Measurements from ENCODE around the gene RSPH10B2. TPM values are rescaled to one million over a fixed set of nuclear protein-coding genes. Genes with fewer than 3 reads are reported as not detected.
"Not testable (repeated sequence)": the region's sequence is repeated elsewhere in the genome, so short reads cannot be mapped to it uniquely, and the experiment has no call there.

The RSPH10B2 gene
- total and polyA plus RNA-seq, 8 donors = 0.06 to 0.37 TPM; not detected in 6

- H3K36me3 ChIP-seq; H3K27me3 ChIP-seq; intact Hi-C loops (cut with DNase I); H3K4me1 ChIP-seq; H3K4me3 ChIP-seq; H3K9me3 ChIP-seq; H3K27ac ChIP-seq; FAIRE-seq: not testable (repeated sequence)
- DNase-seq = peak in 1 of 6 donors; percentile 18
- 47 to 59% methylated on average over 8 of the region's 15 CpGs for WGBS, 2 donors
- ATAC-seq = peak; percentile 62 to 94 (median 70)
Measured at GRCh38 chr7:6792113-6792872, 38.4 kb downstream of the RSPH10B2 start.

- H3K4me1 ChIP-seq; intact Hi-C loops (cut with DNase I); FAIRE-seq; H3K27me3 ChIP-seq; H3K4me3 ChIP-seq; H3K9me3 ChIP-seq; ATAC-seq; H3K36me3 ChIP-seq; DNase-seq; H3K27ac ChIP-seq: not testable (repeated sequence)
- WGBS, 2 donors = 95 to 98% methylated on average over 2 to 3 of the region's 11 CpGs
Measured at GRCh38 chr7:6794276-6794675, 40.4 kb downstream of the RSPH10B2 start.

DNA sequence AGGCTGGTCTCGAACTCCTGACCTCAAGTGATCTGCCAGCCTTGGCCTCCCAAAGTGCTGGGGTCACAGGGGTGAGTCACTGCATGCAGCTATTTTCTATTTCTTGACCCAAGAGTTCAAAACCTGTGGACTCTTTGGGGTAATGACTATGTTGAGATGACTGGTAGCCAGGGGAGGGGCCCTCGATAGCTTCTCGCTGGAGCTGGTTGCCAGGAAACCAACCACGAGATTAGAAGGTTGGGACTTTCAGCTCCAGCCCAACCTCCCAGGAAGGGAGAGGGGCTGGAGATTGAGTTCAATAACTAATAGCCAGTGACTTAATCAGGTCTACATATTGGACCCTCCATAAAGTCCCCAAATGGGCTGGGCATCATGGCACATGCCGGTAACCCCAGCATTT lies 43.3 kb downstream of the RSPH10B2 start:
- H3K9me3 ChIP-seq; H3K36me3 ChIP-seq; FAIRE-seq; H3K4me1 ChIP-seq; H3K27ac ChIP-seq; H3K27me3 ChIP-seq; H3K4me3 ChIP-seq; intact Hi-C loops (cut with DNase I); DNase-seq; ATAC-seq: not testable (repeated sequence)
- WGBS, 2 donors = 79 to 89% methylated on average over 5 of the region's 5 CpGs

DNA sequence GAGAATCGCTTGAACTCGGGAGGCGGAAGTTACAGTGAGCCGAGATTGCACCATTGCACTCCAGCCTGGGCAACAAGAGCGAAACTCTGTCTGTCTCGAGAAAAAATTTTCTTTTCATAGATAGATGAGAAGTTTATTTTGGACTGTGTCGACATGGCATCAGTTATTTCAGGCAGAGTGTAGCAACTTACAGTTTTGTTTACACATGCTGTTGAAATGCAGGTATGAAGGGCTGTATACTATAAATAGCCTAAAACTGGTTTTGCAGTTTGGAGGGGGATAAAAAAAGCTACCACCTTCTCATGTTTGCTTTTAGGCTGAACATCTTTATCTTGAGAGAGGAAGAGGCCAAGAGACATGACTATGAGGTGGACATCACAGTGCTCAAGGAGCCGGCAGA lies 44.1 kb downstream of the RSPH10B2 start:
- FAIRE-seq; H3K27ac ChIP-seq; intact Hi-C loops (cut with DNase I); H3K36me3 ChIP-seq; H3K4me3 ChIP-seq; DNase-seq; ATAC-seq; H3K4me1 ChIP-seq; H3K9me3 ChIP-seq; H3K27me3 ChIP-seq: not testable (repeated sequence)
- WGBS, 2 donors = no CpG with 5 or more reads among the region's 8 CpGs

GRCh38 chr7:6799887-6800286 lies 46.0 kb downstream of the RSPH10B2 start:
- H3K27ac ChIP-seq; H3K9me3 ChIP-seq; H3K4me1 ChIP-seq; FAIRE-seq; H3K4me3 ChIP-seq; ATAC-seq; DNase-seq; intact Hi-C loops (cut with DNase I); H3K36me3 ChIP-seq; H3K27me3 ChIP-seq: not testable (repeated sequence)
- 50% methylated on average over 1 of the region's 12 CpGs; no CpG with 5 or more reads in 1 of the 2 donors for WGBS, 2 donors

GRCh38 chr7:6800331-6800730 lies 46.4 kb downstream of the RSPH10B2 start:
- DNase-seq; H3K27ac ChIP-seq; H3K9me3 ChIP-seq; FAIRE-seq; H3K4me3 ChIP-seq; intact Hi-C loops (cut with DNase I); ATAC-seq; H3K36me3 ChIP-seq; H3K4me1 ChIP-seq; H3K27me3 ChIP-seq: not testable (repeated sequence)
- 100% methylated on average over 1 of the region's 2 CpGs for WGBS, 2 donors

DNA sequence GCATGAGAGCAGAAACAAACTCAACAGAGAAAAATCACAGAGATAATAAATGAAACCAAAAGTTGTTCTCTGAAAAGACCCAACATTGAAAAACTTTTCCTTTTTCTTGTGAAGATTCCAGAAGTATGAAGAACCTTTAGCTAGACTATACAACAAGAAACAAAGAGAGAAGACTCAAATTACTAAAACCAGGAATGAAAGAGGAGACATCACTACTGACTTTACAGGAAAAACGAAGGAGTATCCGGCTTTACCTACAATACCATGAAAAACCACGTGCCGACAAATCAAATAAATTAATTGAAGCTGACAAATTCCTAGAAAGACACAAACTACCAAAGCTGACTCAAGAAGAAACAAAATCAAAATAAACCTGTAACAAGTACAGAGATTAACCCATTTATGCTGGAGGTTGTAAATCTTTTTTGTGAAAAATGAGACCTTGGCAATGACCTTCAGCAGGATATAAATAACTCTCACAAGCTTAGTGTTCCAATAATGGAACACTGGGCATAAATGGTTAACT lies 53.6 kb downstream of the RSPH10B2 start:
- whole genome bisulfite sequencing, 2 donors = 88 to 100% methylated on average over 1 to 2 of the region's 4 CpGs
- DNase-seq; FAIRE-seq; H3K9me3 ChIP-seq; H3K36me3 ChIP-seq; H3K27me3 ChIP-seq; H3K4me1 ChIP-seq; intact Hi-C loops (cut with DNase I); H3K4me3 ChIP-seq; ATAC-seq; H3K27ac ChIP-seq: not testable (repeated sequence)

GRCh38 chr7:6807959-6808358 lies 54.1 kb downstream of the RSPH10B2 start:
- H3K4me3 ChIP-seq; FAIRE-seq; ATAC-seq; H3K9me3 ChIP-seq; H3K36me3 ChIP-seq; H3K27me3 ChIP-seq; DNase-seq; H3K4me1 ChIP-seq; H3K27ac ChIP-seq; intact Hi-C loops (cut with DNase I): not testable (repeated sequence)
- WGBS, 2 donors = 73 to 84% methylated on average over 3 to 4 of the region's 6 CpGs

GRCh38 chr7:6813011-6813410 lies 59.1 kb downstream of the RSPH10B2 start:
- DNase-seq; H3K27me3 ChIP-seq; H3K36me3 ChIP-seq; intact Hi-C loops (cut with DNase I); ATAC-seq; H3K27ac ChIP-seq; H3K4me3 ChIP-seq; H3K4me1 ChIP-seq; H3K9me3 ChIP-seq; FAIRE-seq: not testable (repeated sequence)
- WGBS, 2 donors = 71 to 86% methylated on average over 2 of the region's 2 CpGs

DNA sequence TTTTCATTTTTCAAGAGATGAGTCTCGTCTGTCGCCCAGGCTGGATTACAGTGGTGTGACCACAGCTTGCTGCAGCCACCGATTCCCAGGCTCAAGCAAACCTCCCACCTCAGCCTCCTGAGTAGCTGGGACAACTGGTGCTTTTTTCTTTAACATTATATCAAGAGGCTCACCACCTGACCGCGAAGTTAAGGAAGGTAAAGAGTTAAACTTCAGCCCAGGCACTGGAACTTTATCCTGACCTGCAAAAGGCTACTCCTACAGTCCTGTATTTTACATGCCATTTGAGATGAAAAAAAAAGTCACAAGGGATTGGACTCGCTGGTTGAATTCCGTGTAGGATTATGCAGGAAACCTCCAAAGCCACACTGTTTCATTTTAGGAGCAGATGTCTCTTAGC lies 61.6 kb downstream of the RSPH10B2 start:
- DNase-seq; H3K4me1 ChIP-seq; H3K27ac ChIP-seq; H3K27me3 ChIP-seq; H3K4me3 ChIP-seq; intact Hi-C loops (cut with DNase I); FAIRE-seq; H3K9me3 ChIP-seq; ATAC-seq; H3K36me3 ChIP-seq: not testable (repeated sequence)
- WGBS, 2 donors = 96 to 100% methylated on average over 5 to 7 of the region's 7 CpGs

DNA sequence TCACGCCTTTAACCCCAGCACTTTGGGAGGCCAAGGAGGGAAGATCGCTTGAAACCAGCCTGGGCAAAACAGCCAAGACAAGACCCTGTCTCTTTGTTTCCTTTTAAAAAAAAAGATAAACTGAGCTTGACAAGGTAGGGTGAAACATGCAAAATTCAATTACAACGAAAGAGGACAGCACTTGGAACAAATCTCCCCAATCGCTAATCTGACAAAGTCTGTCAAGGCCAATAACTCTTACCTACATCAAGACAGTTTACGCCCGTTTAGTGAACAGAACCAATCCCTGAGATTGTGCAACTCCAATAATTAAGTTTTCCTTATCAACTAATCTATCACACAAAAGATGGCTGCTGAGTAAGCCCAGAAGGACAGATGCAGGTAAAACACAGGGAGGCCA lies 67.7 kb downstream of the RSPH10B2 start:
- WGBS, 2 donors = 87 to 94% methylated on average over 6 of the region's 6 CpGs
- DNase-seq; FAIRE-seq; H3K27ac ChIP-seq; H3K9me3 ChIP-seq; H3K36me3 ChIP-seq; H3K27me3 ChIP-seq; ATAC-seq; intact Hi-C loops (cut with DNase I); H3K4me3 ChIP-seq; H3K4me1 ChIP-seq: not testable (repeated sequence)

DNA sequence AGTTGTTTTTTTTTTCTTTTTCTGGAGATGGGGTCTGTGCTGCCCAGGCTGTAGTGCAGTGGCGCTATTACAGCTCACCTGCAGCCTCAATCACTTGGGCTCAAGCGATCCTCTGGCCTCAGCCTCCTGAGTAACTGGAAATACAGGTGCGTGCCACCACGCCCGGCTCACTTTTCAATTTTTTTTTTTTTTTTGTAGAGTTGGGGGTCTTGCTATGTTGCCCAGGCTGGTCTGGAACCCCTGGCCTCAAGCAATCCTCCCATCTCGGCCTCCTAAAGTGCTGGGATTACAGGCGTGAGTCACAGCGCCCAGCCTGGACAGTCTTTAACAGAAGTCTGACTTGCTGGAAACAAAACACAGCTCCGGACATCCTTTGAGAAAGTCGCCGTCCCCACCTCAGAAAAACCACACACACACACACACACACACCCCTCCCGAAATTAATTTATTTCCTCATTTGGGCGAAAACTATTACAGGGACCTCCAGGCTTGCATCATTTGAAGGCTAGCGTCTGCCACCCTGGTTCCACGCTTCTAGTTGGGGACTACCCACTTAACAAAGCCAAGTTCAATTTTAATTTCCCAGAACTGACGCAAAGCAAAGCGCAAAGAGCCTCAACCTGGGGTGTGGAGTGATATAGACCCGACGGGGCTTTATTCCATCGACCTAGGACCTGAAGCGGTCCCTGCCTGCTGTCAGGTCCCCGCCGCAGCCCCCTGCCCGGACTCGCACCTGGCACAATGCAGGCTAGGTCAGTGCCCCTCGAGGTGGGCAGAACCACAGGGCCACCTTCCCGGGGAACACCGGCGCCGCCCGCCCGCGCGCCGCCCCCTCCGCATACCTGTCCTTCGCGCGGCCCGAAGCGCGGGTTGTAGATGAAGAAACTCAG lies 71.6 kb downstream of the RSPH10B2 start:
- not testable (repeated sequence) for DNase-seq

More for the DNA sequence above, 71.6 kb downstream of the RSPH10B2 start:
- FAIRE-seq; intact Hi-C loops (cut with DNase I); H3K27me3 ChIP-seq; H3K4me1 ChIP-seq; H3K9me3 ChIP-seq; H3K27ac ChIP-seq; H3K36me3 ChIP-seq: not testable (repeated sequence)
- H3K4me3 ChIP-seq = peak overlapping the region in 3 of 4 donors; percentile 26 to 66 (median 45)
- ATAC-seq = peak; percentile 29 to 69 (median 42)
- WGBS, 2 donors = 26 to 39% methylated on average over 5 to 9 of the region's 42 CpGs
